ENCODE measurements around the gene CDC5L. TPM values are rescaled to one million over a fixed set of nuclear protein-coding genes. Genes with fewer than 3 reads are reported as not detected.

CDC5L gene
- total RNA-seq, 1 experiment from 2014 or later: 24.6 TPM

GRCh38 chr6:44494011-44494501 is 106.5 kb downstream of the CDC5L start (continued):
- no peak for TF ChIP-seq ZFX (IDR thresholded peaks at IDR 0.05)
- TF ChIP-seq ATF3 (IDR thresholded peaks at IDR 0.05): no peak

GRCh38 chr6:44495036-44495901 is 107.8 kb downstream of the CDC5L start:
- Histone ChIP-seq H2AFZ (ENCODE audit: low read depth, low read length, poor library complexity, severe bottlenecking) (no peak overlapping the region), H3K4me1 (ENCODE audit: control insufficient read depth in 1 of 2, insufficient read depth in 2 of 2, low read length in 2 of 2) (peaks cover 5 to 29% of the 10 kb centered on the region in 2 experiments; a peak in 3 of 4 replicates), H3K9me3 (ENCODE audit: control insufficient read depth in 1 of 2, insufficient read depth in 1 of 2, low read depth in 1 of 2, low read length in 2 of 2) (no peaks in the 10 kb centered on the region), H4K20me1 (ENCODE audit: insufficient read depth) (no peaks in the 10 kb centered on the region), H3K79me2 (ENCODE audit: insufficient read depth, low read length) (no peaks in the 10 kb centered on the region), H3K4me3 (replicated peaks in 1 of 2; ENCODE audit: low read depth in 1 of 2, low read length in 2 of 2) (no peak overlapping the region), H3K36me3 (ENCODE audit: control insufficient read depth in 1 of 2, insufficient read depth in 2 of 2, low read length in 2 of 2) (no peaks in the 10 kb centered on the region), H3K27me3 (ENCODE audit: insufficient read depth, low read length) (no peaks in the 10 kb centered on the region), H3K27ac (ENCODE audit: low read depth, low read length) (no peak overlapping the region), H3K9ac (ENCODE audit: low read length) (no peak overlapping the region), H3K9me2 (ENCODE audit: insufficient read depth) (no peaks in the 10 kb centered on the region), H3K4me2 (ENCODE audit: low read length) (no peak overlapping the region)
- RAD21 ChIA-PET (ENCODE audit: low non-redundant PET in 1 of 2, low total read pairs in 2 of 2, uncharacterized antibody in 2 of 2, unreplicated experiment in 2 of 2): interaction anchor here (0.7 to 1.5 kb wide), 3 partner anchors 20 to 155 kb away, joined by 3 to 9 read pairs (median 8); no protein-coding TSS in a partner anchor
- CTCF ChIA-PET: interaction anchor here (0.9 to 1.5 kb wide), 5 partner anchors 20 to 1427 kb away, joined by 3 to 11 read pairs (median 4); no protein-coding TSS in a partner anchor
- intact Hi-C loops (cut with micrococcal nuclease): no loop called here
- no TSS peak for BruUV-seq (replicated peaks)
- POLR2A ChIA-PET: no interaction called here
- ATAC-seq (no peak), DNase-seq (ENCODE audit: low read depth, low spot score) (no peak)
- TF ChIP-seq ELF1 (IDR thresholded peaks at IDR 0.05; ENCODE audit: borderline replicate concordance, low read depth) (no peak), SP1 (IDR thresholded peaks at IDR 0.05; ENCODE audit: low read depth) (no peak), SIN3A (IDR thresholded peaks at IDR 0.05; ENCODE audit: low read depth) (no peak), CBX3 (IDR thresholded peaks at IDR 0.05; ENCODE audit: low read depth) (no peak), YY1 (IDR thresholded peaks at IDR 0.05; ENCODE audit: extremely low read depth, insufficient replicate concordance, low read depth, low read length) (no peak), TCF7L2 (IDR thresholded peaks at IDR 0.05; ENCODE audit: borderline replicate concordance, extremely low read depth, insufficient read depth, insufficient read length) (no peak), EGR1 (IDR thresholded peaks at IDR 0.05; ENCODE audit: low read depth) (no peak), REST (IDR thresholded peaks at IDR 0.05; ENCODE audit: low read depth) (no peak), EZH2 (IDR thresholded peaks at IDR 0.05) (no peak), RAD21 (IDR thresholded peaks at IDR 0.05; ENCODE audit: low read depth) (no peak), POLR2A (IDR thresholded peaks at IDR 0.05; ENCODE audit: borderline replicate concordance, extremely low read depth, insufficient read depth, insufficient read length) (no peak), CTCF (IDR thresholded peaks at IDR 0.05 in 2 of 3, conservative IDR thresholded peaks at IDR 0.05 in 1 of 3; ENCODE audit: borderline replicate concordance in 1 of 3, insufficient read depth in 1 of 3, low read depth in 2 of 3, low read length in 2 of 3) (no peak), CEBPB (IDR thresholded peaks at IDR 0.05; ENCODE audit: low read depth) (no peak)
